ENCODE results near the gene ANO4. TPM values are rescaled to one million over a fixed set of nuclear protein-coding genes. Genes with fewer than 3 reads are reported as not detected.
"Not testable (repeated sequence)": the region's sequence is repeated elsewhere in the genome, so short reads cannot be mapped to it uniquely, and the experiment has no call there.

ANO4 gene
- total RNA-seq, 1 donor from 2014 or later = not detected

DNA sequence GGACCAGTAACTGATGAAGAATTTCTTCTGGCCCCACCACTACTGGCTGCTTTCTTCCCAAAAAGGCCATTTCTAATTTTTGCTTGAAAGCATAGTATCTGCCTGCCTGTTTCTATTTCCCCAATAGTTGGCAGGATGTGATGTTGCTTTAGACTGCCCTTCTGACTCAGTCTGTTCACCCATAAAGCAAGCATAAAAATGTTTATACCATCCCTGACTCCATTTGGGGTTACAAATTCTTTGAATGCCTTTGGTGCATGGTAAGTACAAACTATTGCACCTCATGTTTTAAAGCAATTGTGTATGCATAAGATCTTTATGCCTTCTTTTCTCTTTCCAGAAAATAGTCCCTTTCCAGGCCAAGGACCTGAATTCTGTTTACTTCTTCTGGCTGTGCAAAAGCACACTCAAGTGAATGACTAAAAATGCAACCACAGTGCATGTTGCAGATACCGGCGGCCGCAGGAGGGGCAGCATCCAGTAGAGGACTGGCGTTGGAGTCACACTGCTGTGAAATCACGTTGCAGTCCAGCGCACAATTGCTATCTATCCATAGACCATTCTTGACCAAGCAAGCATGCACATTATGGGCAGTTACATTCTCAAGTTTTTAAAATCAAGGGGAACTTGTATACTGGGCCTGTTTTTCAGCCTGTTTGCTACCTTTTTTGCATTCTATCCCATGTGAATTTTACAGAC, 333.1 kb downstream of the ANO4 start:
- intact Hi-C loops (cut with micrococcal nuclease) = no loop called here
- DNase-seq = no peak
- Histone ChIP-seq H3K9me3 (replicated peaks) (peaks cover 9% of the 10 kb centered on the region), H3K4me1 (no peaks in the 10 kb centered on the region), H3K4me3 (no peak overlapping the region), H3K27me3 (ENCODE audit: low read depth) (no peaks in the 10 kb centered on the region), H3K27ac (replicated peaks) (no peak overlapping the region), H3K36me3 (no peaks in the 10 kb centered on the region)
- TF ChIP-seq, protein P1, sequence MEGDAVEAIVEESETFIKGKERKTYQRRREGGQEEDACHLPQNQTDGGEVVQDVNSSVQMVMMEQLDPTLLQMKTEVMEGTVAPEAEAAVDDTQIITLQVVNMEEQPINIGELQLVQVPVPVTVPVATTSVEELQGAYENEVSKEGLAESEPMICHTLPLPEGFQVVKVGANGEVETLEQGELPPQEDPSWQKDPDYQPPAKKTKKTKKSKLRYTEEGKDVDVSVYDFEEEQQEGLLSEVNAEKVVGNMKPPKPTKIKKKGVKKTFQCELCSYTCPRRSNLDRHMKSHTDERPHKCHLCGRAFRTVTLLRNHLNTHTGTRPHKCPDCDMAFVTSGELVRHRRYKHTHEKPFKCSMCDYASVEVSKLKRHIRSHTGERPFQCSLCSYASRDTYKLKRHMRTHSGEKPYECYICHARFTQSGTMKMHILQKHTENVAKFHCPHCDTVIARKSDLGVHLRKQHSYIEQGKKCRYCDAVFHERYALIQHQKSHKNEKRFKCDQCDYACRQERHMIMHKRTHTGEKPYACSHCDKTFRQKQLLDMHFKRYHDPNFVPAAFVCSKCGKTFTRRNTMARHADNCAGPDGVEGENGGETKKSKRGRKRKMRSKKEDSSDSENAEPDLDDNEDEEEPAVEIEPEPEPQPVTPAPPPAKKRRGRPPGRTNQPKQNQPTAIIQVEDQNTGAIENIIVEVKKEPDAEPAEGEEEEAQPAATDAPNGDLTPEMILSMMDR (IDR thresholded peaks at IDR 0.05; ENCODE audit: borderline replicate concordance) = no peak

GRCh38 chr12:101145777-101146431, 351.3 kb downstream of the ANO4 start:
- H3K27me3 ChIP-seq (ENCODE audit: low read depth); H3K4me1 ChIP-seq; H3K9me3 ChIP-seq (replicated peaks); DNase-seq; H3K4me3 ChIP-seq; H3K27ac ChIP-seq (replicated peaks); H3K36me3 ChIP-seq; intact Hi-C loops (cut with micrococcal nuclease): not testable (repeated sequence)

- no peaks in the 10 kb centered on the region for H3K36me3 ChIP-seq
- H3K4me1 ChIP-seq = no peaks in the 10 kb centered on the region
- no peak for DNase-seq
- no peak overlapping the region for H3K27ac ChIP-seq (replicated peaks)
- H3K9me3 ChIP-seq (replicated peaks) = peaks cover 5% of the 10 kb centered on the region
- intact Hi-C loops (cut with micrococcal nuclease) = no loop called here
- no peaks in the 10 kb centered on the region for H3K27me3 ChIP-seq (ENCODE audit: low read depth)
- TF ChIP-seq, protein P1 (IDR thresholded peaks at IDR 0.05; ENCODE audit: borderline replicate concordance) = no peak
- no peak overlapping the region for H3K4me3 ChIP-seq
Measured at GRCh38 chr12:101165319-101165718, 370.7 kb downstream of the ANO4 start.

- intact Hi-C loops (cut with micrococcal nuclease) = no loop called here
- H3K36me3 ChIP-seq = no peaks in the 10 kb centered on the region
- no peak overlapping the region for H3K4me3 ChIP-seq
- peaks cover 5% of the 10 kb centered on the region for H3K9me3 ChIP-seq (replicated peaks)
- H3K4me1 ChIP-seq = no peaks in the 10 kb centered on the region
- no peaks in the 10 kb centered on the region for H3K27me3 ChIP-seq (ENCODE audit: low read depth)
- TF ChIP-seq, protein P1 (IDR thresholded peaks at IDR 0.05; ENCODE audit: borderline replicate concordance) = no peak
- no peak for DNase-seq
- H3K27ac ChIP-seq (replicated peaks) = no peak overlapping the region
Measured at GRCh38 chr12:101166866-101167265, 372.3 kb downstream of the ANO4 start.

- Histone ChIP-seq H3K27me3 (ENCODE audit: low read depth) (no peaks in the 10 kb centered on the region), H3K36me3 (no peaks in the 10 kb centered on the region), H3K4me1 (no peaks in the 10 kb centered on the region), H3K27ac (replicated peaks) (no peak overlapping the region), H3K9me3 (replicated peaks) (no peaks in the 10 kb centered on the region), H3K4me3 (no peak overlapping the region)
- no peak for DNase-seq
- intact Hi-C loops (cut with micrococcal nuclease) = no loop called here
- TF ChIP-seq, protein P1 (IDR thresholded peaks at IDR 0.05; ENCODE audit: borderline replicate concordance) = no peak
Measured at GRCh38 chr12:101168001-101168400, 373.4 kb downstream of the ANO4 start.

DNA sequence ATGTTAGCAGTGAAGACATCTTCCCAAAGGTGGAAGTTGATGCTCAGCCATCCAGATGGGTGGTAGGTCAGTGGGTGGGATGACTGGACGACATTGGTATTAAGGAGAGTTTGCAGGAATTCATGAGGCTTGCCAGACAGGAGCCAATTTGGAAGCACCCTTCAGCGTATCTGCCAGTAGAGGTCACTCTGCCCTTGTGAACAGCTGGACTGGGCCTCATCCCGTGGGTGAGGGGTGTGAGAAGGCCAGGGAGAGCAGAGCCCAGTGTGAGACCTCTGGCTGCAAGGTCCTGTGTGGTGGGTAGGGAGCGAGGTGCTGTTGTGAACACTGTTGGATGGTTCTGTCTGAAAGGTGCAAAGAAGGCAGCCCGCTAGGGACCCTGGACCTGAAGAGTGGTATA, 377.7 kb downstream of the ANO4 start:
- Histone ChIP-seq H3K27ac (replicated peaks) (no peak overlapping the region), H3K36me3 (no peaks in the 10 kb centered on the region), H3K4me1 (no peaks in the 10 kb centered on the region), H3K4me3 (no peak overlapping the region), H3K27me3 (ENCODE audit: low read depth) (no peaks in the 10 kb centered on the region), H3K9me3 (replicated peaks) (peaks cover 21% of the 10 kb centered on the region)
- intact Hi-C loops (cut with micrococcal nuclease) = no loop called here
- no peak for DNase-seq
- TF ChIP-seq, protein P1 (IDR thresholded peaks at IDR 0.05; ENCODE audit: borderline replicate concordance) = no peak
